NB4 (cell line): ENCODE results near the gene TOP3B.
"Not testable (repeated sequence)": the region's sequence is repeated elsewhere in the genome, so short reads cannot be mapped to it uniquely, and the experiment has no call there.

Experiments used
- DNase-seq: peaks from one replicate; pipeline ENCODE4 v3.0.0; 2010; ENCODE audit warnings: low read depth
- H3K4me3 ChIP-seq: one replicate; pipeline ENCODE4 v1.5.1; 2011; ENCODE audit warnings: mild to moderate bottlenecking, low read depth, low read length, moderate library complexity
- MYC ChIP-seq: IDR thresholded peaks from 2 replicates; pipeline ENCODE4 v1.6.1; 2011; ENCODE audit warnings: low read depth, low read length
- POLR2A ChIP-seq: IDR thresholded peaks from 2 replicates; pipeline ENCODE4 v1.6.1; 2011; ENCODE audit warnings: mild to moderate bottlenecking; ENCODE audit not compliant: insufficient read length; ENCODE audit errors: extremely low read depth
- TF ChIP-seq, protein P1 (sequence below): IDR thresholded peaks from 2 replicates; pipeline ENCODE4 v1.6.1; 2011; ENCODE audit warnings: low read depth, low read length
- TF ChIP-seq, protein P2 (sequence below): IDR thresholded peaks from one replicate; pipeline ENCODE4 v1.5.1; 2012; ENCODE audit warnings: low read depth, low read length

The TOP3B gene

DNA sequence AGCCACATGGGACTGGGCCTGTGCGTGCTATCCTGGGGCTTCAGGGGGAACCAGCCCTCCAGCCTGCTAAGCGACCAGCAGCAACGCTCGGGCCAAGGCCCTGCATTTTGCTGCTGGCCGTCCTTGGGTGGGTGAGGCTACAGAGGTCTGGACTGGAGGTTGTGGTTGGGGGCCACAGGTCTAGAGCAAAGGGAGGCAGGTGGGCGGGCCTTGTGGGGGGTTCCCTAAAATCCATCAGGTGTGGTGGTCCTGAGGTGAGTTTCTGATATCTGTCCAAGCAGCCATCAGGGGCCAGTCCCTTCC is 64.7 kb downstream of the TOP3B start:
- TF ChIP-seq POLR2A, result no peak
- TF ChIP-seq, protein P1, sequence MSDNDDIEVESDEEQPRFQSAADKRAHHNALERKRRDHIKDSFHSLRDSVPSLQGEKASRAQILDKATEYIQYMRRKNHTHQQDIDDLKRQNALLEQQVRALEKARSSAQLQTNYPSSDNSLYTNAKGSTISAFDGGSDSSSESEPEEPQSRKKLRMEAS, result no peak
- TF ChIP-seq MYC, result no peak
- TF ChIP-seq, protein P2, sequence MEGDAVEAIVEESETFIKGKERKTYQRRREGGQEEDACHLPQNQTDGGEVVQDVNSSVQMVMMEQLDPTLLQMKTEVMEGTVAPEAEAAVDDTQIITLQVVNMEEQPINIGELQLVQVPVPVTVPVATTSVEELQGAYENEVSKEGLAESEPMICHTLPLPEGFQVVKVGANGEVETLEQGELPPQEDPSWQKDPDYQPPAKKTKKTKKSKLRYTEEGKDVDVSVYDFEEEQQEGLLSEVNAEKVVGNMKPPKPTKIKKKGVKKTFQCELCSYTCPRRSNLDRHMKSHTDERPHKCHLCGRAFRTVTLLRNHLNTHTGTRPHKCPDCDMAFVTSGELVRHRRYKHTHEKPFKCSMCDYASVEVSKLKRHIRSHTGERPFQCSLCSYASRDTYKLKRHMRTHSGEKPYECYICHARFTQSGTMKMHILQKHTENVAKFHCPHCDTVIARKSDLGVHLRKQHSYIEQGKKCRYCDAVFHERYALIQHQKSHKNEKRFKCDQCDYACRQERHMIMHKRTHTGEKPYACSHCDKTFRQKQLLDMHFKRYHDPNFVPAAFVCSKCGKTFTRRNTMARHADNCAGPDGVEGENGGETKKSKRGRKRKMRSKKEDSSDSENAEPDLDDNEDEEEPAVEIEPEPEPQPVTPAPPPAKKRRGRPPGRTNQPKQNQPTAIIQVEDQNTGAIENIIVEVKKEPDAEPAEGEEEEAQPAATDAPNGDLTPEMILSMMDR, result no peak
- H3K4me3 ChIP-seq, result no peak overlapping the region
- DNase-seq, result no peak

DNA sequence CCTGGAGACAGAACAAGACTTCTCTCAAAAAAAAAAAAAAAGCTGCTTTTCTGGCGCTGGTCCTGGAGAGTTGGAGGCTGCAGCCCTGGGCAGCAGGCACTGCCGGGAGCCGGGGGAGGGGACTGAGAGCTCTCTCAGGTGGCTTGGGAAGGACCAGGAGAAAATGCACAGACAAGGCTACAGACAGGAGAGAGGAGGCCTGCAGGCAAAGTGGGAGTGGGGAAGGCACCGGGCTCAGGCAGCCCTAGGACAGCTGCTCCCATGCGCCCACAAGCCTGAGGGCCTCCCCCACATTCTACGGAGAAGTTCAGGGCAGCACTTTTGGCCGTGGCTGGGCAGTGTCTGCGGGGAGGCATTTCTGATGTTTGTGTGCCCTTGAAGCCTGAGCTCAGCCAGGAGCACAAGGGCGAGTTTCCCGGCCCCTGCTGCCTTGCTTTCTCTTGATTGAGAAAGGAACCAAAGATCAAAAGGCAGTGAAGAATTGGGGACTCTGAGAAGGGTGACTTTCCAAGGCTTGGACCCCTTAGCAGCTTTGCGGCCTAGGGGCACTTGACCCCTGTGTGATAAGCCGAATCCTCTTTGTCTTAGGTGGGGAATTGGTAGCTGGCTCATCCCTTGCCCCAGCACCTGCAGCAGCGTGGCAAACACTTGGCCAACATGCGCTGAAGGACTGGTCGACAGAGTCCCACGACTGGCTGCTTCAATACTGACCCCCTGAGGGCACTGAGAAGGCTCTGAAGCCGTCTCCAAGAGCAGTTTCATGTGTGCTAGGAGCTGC is 65.2 kb downstream of the TOP3B start:
- TF ChIP-seq POLR2A (no peak), MYC (no peak)
- TF ChIP-seq, protein P1, result no peak
- TF ChIP-seq, protein P2, result no peak
- no peak overlapping the region for H3K4me3 ChIP-seq
- DNase-seq, result peak; percentile 16

DNA sequence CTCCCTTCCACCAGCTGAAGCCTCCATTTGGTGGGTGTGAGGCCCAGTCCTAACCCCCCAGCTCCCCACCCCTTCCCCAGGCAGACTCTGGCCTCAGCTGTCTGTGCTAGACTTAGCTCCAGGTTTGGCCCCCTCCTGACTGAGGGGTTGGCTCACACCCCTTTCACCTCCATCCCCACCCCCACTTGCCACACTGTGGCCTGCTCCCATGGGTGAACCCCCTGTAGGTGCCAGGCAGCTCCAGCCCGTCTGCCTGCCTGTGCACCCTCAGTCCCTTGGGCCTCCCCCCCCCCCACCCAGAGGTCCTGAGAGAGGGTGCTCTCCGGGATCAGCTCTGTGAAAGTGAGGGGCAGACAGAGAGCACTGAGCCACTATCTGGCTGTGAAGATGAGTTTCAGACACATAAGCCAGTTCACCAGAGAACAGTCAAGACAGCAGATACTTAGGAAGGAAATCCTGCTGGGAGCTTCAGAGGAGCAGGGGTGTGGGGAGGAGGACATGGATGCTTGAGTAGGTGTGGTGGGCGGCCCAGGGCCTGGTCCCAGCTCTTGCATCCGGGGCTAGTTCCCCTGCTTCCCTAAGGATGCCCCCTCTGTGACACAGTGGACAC is 66.2 kb downstream of the TOP3B start:
- DNase-seq, result no peak
- H3K4me3 ChIP-seq, result no peak overlapping the region
- TF ChIP-seq, protein P2, result no peak
- no peak for TF ChIP-seq MYC
- TF ChIP-seq, protein P1, result no peak
- no peak for TF ChIP-seq POLR2A

DNA sequence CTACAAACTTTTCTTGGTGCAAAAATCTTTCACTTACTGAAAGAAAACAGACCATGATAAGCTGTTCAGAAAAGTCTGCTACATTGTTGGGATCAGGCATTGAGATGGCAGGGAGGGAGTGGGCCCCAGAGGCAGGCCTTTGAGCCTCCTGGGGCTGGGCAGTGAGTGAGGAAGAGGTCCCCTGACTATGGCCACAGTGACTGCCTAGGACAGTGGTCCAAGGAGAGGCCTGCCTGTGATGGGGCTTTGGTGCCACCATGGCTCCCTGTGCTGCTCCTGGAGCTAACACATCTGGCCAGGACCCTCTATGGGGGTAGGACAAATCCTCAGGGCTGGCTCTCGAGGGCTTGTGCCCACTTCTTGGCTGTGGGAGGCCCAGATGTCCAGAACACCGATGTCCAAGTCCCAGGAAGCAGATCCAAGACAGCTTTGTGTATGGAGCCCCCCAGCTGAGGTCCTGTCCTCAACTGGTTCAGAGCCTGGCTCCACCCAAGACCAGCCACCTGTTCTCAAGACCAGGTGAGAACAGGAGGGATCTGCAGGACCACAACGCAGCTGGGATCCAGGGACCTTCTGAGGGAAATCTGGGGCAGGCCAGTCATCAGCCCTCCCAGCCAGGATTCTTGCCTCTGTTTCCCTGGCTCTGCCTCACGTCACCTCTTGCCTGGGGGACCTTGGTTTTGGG is 66.8 kb downstream of the TOP3B start:
- TF ChIP-seq MYC (no peak), POLR2A (no peak)
- TF ChIP-seq, protein P2, result no peak
- TF ChIP-seq, protein P1, result no peak
- no peak overlapping the region for H3K4me3 ChIP-seq
- DNase-seq, result no peak

DNA sequence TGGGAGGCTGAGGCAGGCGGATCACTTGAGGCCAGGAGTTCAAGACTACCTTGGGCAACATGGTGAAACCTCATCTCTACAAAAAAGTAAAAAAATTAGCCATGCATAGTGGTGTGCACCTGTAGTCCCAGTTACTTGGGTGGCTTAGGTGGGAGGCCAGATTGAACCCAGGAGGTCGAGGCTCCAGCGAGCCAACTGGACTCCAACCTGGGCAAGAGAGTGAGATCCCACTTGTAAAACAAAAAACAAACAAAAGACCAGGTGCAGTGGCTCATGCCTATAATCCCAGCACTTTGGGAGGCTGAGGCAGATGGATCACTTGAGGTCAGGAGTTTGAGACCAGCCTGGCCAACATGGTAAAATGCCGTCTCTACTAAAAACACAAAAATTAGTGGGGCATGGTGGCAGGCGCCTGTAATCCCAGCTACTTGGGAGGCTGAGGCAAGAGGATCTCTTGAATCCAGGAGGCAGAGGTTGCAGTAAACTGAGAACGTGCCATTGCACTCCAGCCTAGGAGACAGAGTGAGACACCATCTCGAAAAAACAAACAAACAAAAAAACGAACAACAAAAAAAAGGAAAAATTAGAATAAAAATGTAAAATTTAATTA is 68.4 kb downstream of the TOP3B start:
- not testable (repeated sequence) for DNase-seq, H3K4me3 ChIP-seq

DNA sequence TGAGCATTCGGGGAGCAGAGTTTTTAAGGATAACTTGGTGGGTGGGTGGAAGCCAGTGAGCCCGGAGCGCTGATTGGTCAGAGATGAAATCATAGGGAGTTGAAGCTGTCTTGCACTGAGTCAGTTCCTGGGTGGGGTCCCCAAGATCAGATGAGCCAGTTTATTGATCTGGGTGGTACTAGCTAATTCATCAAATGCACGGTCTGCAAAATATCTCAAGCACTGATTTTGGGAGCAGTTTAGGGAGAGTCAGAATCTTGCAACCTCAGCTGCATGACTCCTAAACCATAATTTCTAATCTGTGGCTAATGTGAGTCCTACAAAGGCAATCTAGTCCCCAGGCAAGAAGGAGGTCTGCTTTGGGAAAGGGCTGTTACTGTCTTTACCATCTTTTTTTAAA is 72.2 kb downstream of the TOP3B start:
- DNase-seq, H3K4me3 ChIP-seq: not testable (repeated sequence)
